Upper lobe of right lung (tissue), 1 donor: ENCODE measurements around the gene KIF25. TPM values are rescaled to one million over a fixed set of nuclear protein-coding genes. Genes with fewer than 3 reads are reported as not detected.
A peak's percentile ranks its signal among the peaks of the same experiment; 100 is the strongest.

Source experiments
- ATAC-seq: fragments of 200-7000 bp; cut with Tn5 transposase; one replicate; pipeline ENCODE4 v1.9.1; 2020; ENCODE audit warnings: mild to moderate bottlenecking, moderate library complexity
- DNase-seq: peaks from one replicate; pipeline ENCODE4 v3.0.0-alpha.2; 2020
- H3K27ac ChIP-seq: fragments of 200-600 bp; one replicate; pipeline ENCODE4 v1.8.0; 2022
- H3K27me3 ChIP-seq: fragments of 200-600 bp; one replicate; pipeline ENCODE4 v1.8.0; 2022; ENCODE audit warnings: mild to moderate bottlenecking
- H3K36me3 ChIP-seq: fragments of 200-600 bp; one replicate; pipeline ENCODE4 v1.8.0; 2022
- H3K4me1 ChIP-seq: fragments of 200-600 bp; one replicate; pipeline ENCODE4 v1.8.0; 2022
- H3K4me3 ChIP-seq: fragments of 200-600 bp; one replicate; pipeline ENCODE4 v1.8.0; 2022; ENCODE audit warnings: mild to moderate bottlenecking
- H3K9me3 ChIP-seq: fragments of 200-600 bp; one replicate; pipeline ENCODE4 v1.8.0; 2022
- intact Hi-C: fragments of 100-400 bp; cut with DNase I; formaldehyde crosslinking; loops from one replicate; pipeline ENCODE4 v1.11.0; 2022
- total RNA-seq: library from RNA; stranded (reverse); fragmentation: NEBNext Ultra II Directional; extraction: Animal tissue kit (Norgen Biotek cat#: 25700); gene quantifications from one replicate; pipeline ENCODE4 v1.2.1, GENCODE V29; 2021
- TF ChIP-seq, protein P1 (sequence below): fragments of 200-600 bp; IDR thresholded peaks from one replicate; pipeline ENCODE4 v1.8.0; 2022; ENCODE audit warnings: antibody characterized with exemption
- donor health status: DM: no; HTN: yes; CAD: no; lungs with severe emphysema.

KIF25 gene
- total RNA-seq, 1 donor from 2014 or later, result 0.96 TPM

DNA sequence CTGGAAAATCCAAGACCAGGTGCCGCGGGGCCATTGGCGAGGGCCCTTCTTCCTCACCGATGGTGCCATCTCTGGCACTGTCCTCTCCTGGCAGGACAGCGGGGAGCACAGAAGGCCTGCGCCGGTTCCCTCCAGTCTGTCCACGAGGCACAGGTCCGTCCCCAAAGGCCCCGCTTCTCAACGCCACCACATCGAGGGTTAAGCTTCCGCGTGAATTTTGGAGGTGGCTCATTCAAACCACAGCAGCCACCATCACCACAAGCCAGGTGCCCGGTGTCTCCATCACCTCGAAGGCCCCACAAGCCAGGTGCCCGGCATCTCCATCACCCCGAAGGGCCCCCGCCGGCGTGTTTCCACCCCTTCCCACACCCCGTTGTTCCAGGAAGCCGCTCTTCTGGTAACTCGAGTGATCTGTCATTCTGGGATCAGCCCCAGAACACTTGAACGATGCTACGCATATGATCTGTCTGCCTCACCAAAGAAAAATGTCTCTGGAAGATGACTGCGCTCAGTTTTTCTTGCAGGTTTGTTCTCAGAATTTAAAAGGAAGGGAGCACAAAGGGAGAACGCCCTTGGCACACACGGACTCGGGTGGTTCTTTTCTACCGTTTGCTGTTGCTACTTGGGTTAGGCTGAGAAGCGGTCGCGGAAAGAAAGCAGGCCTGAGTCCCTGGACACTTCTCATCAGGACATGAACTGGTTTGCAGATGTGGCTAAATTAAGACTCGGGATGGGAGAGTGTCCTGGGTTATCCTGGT, 9.9 kb upstream of the KIF25 start:
- H3K36me3 ChIP-seq, result no peaks in the 10 kb centered on the region
- DNase-seq, result peak; percentile 43
- no peak for ATAC-seq
- H3K27ac ChIP-seq, result no peak overlapping the region
- H3K9me3 ChIP-seq, result no peaks in the 10 kb centered on the region
- intact Hi-C loops, result no loop called here
- TF ChIP-seq, protein P1, sequence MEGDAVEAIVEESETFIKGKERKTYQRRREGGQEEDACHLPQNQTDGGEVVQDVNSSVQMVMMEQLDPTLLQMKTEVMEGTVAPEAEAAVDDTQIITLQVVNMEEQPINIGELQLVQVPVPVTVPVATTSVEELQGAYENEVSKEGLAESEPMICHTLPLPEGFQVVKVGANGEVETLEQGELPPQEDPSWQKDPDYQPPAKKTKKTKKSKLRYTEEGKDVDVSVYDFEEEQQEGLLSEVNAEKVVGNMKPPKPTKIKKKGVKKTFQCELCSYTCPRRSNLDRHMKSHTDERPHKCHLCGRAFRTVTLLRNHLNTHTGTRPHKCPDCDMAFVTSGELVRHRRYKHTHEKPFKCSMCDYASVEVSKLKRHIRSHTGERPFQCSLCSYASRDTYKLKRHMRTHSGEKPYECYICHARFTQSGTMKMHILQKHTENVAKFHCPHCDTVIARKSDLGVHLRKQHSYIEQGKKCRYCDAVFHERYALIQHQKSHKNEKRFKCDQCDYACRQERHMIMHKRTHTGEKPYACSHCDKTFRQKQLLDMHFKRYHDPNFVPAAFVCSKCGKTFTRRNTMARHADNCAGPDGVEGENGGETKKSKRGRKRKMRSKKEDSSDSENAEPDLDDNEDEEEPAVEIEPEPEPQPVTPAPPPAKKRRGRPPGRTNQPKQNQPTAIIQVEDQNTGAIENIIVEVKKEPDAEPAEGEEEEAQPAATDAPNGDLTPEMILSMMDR, result no peak
- no peaks in the 10 kb centered on the region for H3K27me3 ChIP-seq
- no peak overlapping the region for H3K4me3 ChIP-seq
- no peaks in the 10 kb centered on the region for H3K4me1 ChIP-seq

DNA sequence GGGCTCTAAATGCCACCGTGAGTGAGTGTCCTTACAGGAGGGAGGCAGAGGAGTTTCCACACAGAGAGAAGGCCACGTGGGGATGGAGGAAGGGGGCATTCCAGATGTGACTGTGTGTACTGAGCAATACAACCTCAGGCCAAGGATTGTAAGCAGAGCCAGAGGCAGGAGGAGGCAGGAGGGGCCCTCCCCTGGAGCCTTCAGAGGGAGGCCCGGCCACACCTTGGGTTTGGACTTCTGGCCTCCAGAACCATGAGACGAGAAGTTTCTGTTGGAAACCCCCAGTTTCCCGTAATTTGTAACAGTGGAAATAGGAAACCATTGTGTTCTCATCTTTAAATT, 9.3 kb upstream of the KIF25 start:
- Histone ChIP-seq H3K36me3 (no peaks in the 10 kb centered on the region), H3K27me3 (no peaks in the 10 kb centered on the region), H3K9me3 (no peaks in the 10 kb centered on the region), H3K27ac (no peak overlapping the region), H3K4me3 (no peak overlapping the region), H3K4me1 (no peaks in the 10 kb centered on the region)
- TF ChIP-seq, protein P1, result no peak
- intact Hi-C loops, result no loop called here
- no peak for ATAC-seq
- no peak for DNase-seq

DNA sequence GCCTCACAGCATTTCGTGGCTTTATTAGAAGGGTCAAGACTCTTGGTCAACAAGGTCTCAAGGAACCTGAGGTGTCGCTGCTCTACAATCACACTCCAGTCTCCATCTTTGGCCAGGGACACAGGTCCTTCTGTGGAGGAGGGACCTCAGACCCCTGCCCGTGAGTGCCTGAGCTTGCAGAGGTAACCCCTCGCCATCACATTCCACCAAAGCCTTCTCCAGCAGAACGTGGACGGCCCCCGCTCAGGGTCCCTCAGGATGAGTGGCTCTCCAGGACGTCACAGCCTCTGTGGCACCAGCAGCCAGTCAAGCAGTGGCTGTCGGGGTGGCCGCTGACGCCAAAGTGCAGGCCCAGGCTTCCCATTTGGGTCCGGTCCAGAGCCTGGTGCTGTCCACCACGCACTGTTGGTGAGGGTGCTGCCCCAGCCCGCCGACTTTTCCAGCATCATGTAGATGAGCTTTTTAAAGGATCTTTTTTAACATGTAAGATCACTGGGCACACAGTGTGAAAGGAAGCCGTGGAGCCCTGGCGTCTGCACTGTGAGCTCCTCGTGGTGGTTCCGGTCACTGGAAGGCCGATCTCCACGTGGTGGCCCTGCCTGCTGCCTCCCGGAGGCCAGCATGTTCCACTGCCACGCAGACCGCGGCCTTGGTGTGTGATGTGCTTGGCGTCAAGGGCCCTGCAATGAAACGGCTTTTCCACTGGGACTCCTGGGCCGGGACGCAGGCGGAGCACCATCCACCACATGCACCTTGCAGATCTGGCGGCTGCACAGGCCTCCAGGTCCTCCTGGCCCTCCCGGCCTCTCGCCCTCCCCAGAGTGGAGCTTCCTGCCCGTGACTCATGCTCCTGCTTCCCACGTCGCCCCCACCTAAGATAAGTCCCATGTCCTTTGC, 8.3 kb upstream of the KIF25 start:
- Histone ChIP-seq H3K36me3 (no peaks in the 10 kb centered on the region), H3K9me3 (no peaks in the 10 kb centered on the region), H3K27me3 (no peaks in the 10 kb centered on the region), H3K4me1 (no peaks in the 10 kb centered on the region), H3K27ac (no peak overlapping the region), H3K4me3 (no peak overlapping the region)
- DNase-seq, result peak; percentile 62
- TF ChIP-seq, protein P1, result no peak
- intact Hi-C loops, result no loop called here
- no peak for ATAC-seq

DNA sequence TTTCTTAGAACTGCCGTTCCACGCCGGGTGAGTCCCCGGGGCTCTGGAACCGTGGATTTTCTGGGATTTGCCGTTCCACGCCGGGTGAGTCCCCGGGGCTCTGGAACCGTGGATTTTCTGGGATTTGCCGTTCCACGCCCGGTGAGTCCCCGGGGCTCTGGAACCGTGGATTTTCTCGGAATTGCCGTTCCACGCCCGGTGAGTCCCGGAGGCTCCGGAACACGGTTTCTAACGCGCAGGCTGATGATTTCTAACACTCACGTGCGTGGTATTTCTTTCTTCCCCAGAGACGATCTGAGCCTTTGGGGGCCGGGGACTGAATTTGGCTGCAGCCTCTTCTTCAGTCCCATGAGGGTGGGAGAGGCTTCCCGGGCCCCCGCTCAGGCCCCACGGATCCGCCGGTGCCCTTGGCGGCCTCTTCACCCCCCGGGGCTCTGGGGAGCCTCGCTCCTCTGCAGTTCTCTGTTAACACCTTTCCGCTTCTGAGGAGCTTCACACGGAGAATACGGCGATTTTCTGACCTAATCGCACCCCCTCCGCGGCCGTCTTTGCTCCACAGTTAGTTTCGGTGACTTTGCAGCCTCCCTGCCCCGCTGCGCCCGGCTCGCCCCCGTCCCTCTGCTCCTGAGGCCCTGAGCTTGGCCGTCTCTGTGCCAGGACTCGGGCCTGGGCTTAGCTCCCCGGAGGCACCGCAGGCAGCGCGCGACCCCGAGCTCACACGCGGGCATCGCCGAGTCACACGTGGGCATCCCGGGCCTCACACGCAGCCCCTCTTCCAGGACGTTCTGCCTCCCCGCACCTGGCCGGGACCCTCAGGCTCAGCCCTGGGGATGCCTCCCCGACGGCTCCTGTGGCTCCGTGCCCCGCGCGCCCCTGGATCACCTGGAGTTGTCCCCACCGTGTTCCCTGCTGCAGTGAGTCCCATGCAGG, 7.2 kb upstream of the KIF25 start:
- H3K4me3 ChIP-seq, result no peak overlapping the region
- H3K36me3 ChIP-seq, result no peaks in the 10 kb centered on the region
- no peak overlapping the region for H3K27ac ChIP-seq
- H3K9me3 ChIP-seq, result no peaks in the 10 kb centered on the region
- ATAC-seq (no peak), DNase-seq (peak; percentile 56)
- TF ChIP-seq, protein P1, result no peak
- H3K4me1 ChIP-seq, result no peaks in the 10 kb centered on the region
- no peaks in the 10 kb centered on the region for H3K27me3 ChIP-seq
- intact Hi-C loops, result no loop called here

DNA sequence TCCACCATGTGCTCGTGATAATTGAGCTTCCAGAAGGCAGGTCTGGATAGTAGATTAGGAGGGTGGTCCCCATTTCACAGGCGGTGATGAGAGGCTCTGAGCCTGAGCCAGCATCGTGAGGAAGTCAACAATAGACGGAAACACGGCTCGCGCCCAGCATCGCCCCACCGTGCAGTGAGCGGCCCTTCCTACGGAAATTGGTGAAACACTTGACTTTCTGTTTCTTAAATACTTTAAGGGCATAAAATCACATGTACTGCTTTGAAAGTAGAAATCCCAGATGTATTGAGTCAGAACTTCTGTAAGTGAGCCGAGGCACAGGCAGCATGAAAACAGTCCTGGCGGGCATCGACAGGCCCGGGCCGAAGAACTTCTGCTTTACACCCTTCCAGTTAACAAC, 4.3 kb upstream of the KIF25 start:
- Histone ChIP-seq H3K27me3 (no peaks in the 10 kb centered on the region), H3K4me3 (no peak overlapping the region), H3K4me1 (no peaks in the 10 kb centered on the region), H3K36me3 (no peaks in the 10 kb centered on the region), H3K27ac (no peak overlapping the region), H3K9me3 (no peaks in the 10 kb centered on the region)
- intact Hi-C loops, result no loop called here
- ATAC-seq (peak; percentile 35), DNase-seq (peak; percentile 60)
- TF ChIP-seq, protein P1, result no peak
